GM18520 (cell line): ENCODE data around the gene SELENOS.

Experiments used
- ATAC-seq: cut with Tn5 transposase; IDR thresholded peaks from one replicate; pipeline ENCODE4 v1.9.1; 2021; ENCODE audit not compliant: unreplicated experiment

Gene SELENOS

GRCh38 chr15:101277038-101277822 lies at the start of gene SELENOS:
Gene SELENOS (minus strand): TSS chr15:101277485. CDS start chr15:101277417, 68 bp downstream.
- ATAC-seq, result peak; percentile 84

- ATAC-seq, result no peak
Measured at GRCh38 chr15:101326462-101327146, 49.3 kb upstream of the SELENOS start.

- no peak for ATAC-seq
Measured at GRCh38 chr15:101326026-101326315, 48.7 kb upstream of the SELENOS start.

- no peak for ATAC-seq
Measured at GRCh38 chr15:101325263-101326025, 48.2 kb upstream of the SELENOS start.

- ATAC-seq, result no peak
Measured at GRCh38 chr15:101324524-101325177, 47.4 kb upstream of the SELENOS start.

- ATAC-seq, result no peak
Measured at GRCh38 chr15:101323793-101324523, 46.7 kb upstream of the SELENOS start.

GRCh38 chr15:101322854-101323477 lies 45.7 kb upstream of the SELENOS start:
- no peak for ATAC-seq

GRCh38 chr15:101322016-101322695 lies 44.9 kb upstream of the SELENOS start:
- ATAC-seq, result no peak

- ATAC-seq, result no peak
Measured at GRCh38 chr15:101320501-101321052, 43.3 kb upstream of the SELENOS start.

GRCh38 chr15:101318839-101319238 lies 41.6 kb upstream of the SELENOS start:
- no peak for ATAC-seq

GRCh38 chr15:101318147-101318819 lies 41.0 kb upstream of the SELENOS start:
- no peak for ATAC-seq

- no peak for ATAC-seq
Measured at GRCh38 chr15:101317336-101317872, 40.1 kb upstream of the SELENOS start.

- no peak for ATAC-seq
Measured at GRCh38 chr15:101316529-101316928, 39.2 kb upstream of the SELENOS start.

- no peak for ATAC-seq
Measured at GRCh38 chr15:101315736-101316135, 38.5 kb upstream of the SELENOS start.

GRCh38 chr15:101314336-101315125 lies 37.2 kb upstream of the SELENOS start:
- no peak for ATAC-seq

- ATAC-seq, result no peak
Measured at GRCh38 chr15:101313041-101313761, 35.9 kb upstream of the SELENOS start.

- no peak for ATAC-seq
Measured at GRCh38 chr15:101310508-101310907, 33.2 kb upstream of the SELENOS start.
